Measurements from ENCODE around the gene DNMT1.
"Not testable (repeated sequence)": the region's sequence is repeated elsewhere in the genome, so short reads cannot be mapped to it uniquely, and the experiment has no call there.

The DNMT1 gene

DNA sequence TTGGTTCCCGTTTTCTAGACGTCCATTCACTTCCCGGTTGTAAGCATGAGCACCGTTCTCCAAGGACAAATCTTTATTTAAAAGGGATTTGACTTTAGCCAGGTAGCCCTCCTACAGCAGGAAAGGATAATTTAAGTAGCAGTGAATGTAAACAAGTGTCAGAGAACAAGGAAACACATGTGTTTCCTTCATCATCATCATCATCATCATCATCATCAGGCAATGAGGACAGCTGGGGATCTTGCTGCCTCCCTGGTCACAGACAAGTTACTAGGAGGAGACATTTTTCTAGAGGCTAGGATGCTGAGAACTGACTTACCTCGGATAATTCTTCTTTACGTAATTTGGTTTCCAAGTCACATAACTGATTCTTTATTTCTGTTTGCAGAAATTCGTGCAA, 14.3 kb downstream of the DNMT1 start:
- DNase-seq = no peak

- not testable (repeated sequence) for DNase-seq
Measured at GRCh38 chr19:10180024-10180423, 14.7 kb downstream of the DNMT1 start.

- DNase-seq = no peak
Measured at GRCh38 chr19:10173527-10173926, 21.2 kb downstream of the DNMT1 start.

GRCh38 chr19:10168386-10168948, 26.3 kb downstream of the DNMT1 start:
- no peak for DNase-seq

DNA sequence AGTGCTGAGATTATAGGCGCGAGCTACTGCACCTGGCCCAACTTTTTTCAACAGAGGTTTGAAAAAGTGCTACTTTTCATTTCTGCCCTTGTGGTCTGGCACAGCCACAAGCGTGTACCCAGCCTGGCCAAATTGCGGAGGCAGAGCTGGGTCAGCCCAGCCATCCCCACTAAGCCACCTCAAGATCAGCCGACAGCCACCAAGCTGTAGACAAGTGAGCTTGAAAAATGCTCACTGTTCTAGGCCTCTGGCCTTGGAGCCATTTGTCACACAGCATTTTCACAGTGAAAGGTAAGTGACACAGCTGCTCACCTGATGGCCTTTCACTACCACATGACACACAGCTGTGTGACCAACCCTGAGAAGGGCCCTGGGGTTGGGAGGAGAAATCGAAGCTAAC, 27.3 kb downstream of the DNMT1 start:
- DNase-seq = no peak

DNA sequence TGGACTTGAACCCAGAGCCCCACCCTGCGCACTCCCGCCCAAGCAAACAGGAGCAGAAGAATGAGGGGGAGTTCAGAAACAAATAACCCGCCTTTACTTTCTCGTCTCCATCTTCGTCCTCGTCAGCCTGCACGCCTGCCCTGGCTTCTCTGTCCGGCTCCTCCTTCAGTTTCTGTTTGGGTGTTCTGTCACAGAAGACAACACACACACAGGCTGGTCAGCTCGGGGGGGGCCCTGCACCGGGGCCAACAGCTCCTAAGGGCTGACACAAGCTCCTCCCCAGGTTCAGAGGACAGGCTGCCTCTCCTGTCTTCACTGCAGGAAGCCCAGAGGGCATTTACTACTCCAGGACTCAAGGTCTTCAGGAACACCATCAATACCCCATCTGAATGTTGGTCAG, 28.3 kb downstream of the DNMT1 start:
- DNase-seq = not testable (repeated sequence)

GRCh38 chr19:10166046-10166445, 28.7 kb downstream of the DNMT1 start:
- DNase-seq = no peak

GRCh38 chr19:10163536-10163935, 31.2 kb downstream of the DNMT1 start:
- DNase-seq = no peak

- no peak for DNase-seq
Measured at GRCh38 chr19:10159610-10160009, 35.1 kb downstream of the DNMT1 start.

GRCh38 chr19:10158485-10158884, 36.3 kb downstream of the DNMT1 start:
- DNase-seq = no peak

DNA sequence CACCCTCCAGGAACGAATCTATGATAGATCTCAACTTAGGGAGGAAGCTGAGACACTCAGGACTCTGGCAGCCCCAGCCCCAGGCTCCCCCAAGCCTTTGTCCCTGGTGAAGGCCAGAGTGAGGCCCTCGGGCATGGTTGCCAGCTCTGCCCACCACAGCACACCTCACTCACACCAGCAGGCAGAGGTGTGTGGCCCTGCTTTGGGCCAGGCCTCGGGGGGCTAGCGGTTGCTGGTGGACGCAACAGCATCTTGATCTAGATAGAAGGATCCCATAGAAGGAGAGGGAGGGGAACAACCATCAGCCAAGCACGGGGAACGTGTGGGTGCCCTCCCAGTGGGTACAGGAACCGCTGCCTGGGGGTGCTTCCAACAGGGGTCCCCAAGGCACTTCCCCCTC, 36.7 kb downstream of the DNMT1 start:
- DNase-seq = no peak

DNA sequence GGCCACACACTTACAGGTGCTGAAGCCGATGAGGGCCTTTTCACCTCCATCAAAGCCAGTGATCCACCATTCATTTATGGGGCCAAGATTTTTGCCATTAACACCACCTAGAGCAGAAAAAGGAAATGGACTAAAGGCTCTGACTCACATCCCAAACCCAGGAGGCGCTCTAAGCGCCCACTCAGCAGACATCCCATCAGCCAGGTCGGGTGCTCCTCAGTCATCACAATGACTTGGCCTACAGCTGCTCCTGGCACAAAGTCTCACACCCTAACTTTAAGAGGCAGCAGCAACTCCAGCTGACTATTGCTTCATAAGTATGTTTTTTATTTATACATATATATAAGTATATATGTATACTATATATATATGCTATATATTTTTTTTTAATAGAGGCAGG, 38.9 kb downstream of the DNMT1 start:
- no peak for DNase-seq

DNA sequence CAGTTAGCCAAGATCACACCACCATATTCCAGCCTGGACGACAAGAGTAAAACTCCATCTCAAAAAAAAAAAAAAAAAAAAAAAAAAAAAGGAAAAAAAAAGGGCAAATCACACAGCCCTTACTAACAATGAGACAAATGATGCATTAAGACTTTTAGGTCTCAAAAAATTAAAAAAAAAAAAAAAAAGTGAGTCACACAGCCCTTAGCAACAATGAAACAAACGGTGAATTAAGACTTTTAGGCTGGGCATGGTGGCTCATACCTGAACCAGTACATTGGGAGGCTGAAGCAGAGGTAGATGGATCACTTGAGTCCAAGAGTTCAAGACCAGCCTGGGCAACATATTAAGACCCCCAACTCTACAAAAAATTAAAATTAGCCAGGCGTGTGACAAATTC, 42.7 kb downstream of the DNMT1 start:
- DNase-seq = no peak

- no peak for DNase-seq
Measured at GRCh38 chr19:10151521-10151920, 43.2 kb downstream of the DNMT1 start.

DNA sequence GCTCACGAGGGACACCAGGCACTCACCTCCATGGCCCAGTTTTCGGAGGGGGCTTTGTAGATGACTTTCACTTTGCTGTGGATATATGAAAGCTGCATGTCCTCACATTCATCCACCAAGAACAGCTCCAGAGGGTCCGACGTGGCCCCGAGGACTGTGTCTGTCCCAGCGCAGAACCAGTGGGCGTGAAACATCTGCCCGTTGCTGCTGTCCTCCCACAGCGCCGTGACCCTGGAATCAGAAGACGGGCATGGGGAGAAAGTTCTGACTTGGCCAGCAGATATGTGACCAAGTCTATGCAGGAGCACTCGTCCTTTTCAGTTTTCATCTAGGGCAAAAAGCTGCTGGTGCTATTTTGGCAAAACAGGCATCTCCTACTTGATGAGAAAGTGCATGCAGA, 45.3 kb downstream of the DNMT1 start:
- no peak for DNase-seq

DNA sequence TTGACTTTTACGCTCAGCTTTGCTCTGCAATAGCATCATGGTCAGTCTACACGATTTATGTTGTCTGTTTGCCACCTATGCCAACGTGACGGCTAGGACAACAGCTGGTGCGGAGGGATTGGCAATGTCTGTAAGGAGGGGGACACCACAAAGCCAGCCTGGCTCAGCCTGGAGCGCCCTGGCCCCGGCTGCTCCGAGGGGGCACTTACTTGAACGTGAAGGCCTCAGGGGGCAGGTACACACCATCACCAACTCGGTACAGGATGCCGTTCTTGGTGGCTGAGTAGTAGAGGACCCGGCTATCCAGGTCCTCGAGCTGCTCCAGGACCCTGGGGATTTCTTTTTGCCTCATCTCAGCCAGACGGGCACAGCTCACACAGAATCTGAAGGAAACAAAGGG, 48.6 kb downstream of the DNMT1 start:
- DNase-seq = no peak

- no peak for DNase-seq
Measured at GRCh38 chr19:10145031-10145430, 49.7 kb downstream of the DNMT1 start.

DNA sequence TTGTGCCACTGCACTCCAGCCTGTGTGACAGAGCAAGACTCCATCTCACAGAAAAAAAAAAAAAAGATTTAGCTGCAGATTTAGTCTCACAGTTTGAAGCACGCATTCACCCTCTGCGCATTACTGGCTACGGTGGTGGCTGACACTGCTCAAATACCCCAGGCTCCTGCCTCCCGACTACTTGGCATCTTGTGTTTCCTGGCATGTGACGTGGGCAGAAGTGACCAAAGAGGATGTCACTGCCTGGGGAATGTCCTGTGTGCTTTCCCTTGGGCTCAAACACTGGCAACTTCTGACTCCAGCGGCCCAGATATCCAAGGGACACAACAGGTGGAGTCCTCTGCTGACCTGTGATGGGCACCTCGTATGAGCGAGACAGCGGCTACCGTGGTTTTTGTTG, 50.4 kb downstream of the DNMT1 start:
- DNase-seq = no peak

GRCh38 chr19:10143681-10144080, 51.1 kb downstream of the DNMT1 start:
- DNase-seq = no peak

- peak in 1 of 2 experiments; percentile 18 for DNase-seq
Measured at GRCh38 chr19:10142701-10143375, 51.9 kb downstream of the DNMT1 start.

- no peak for DNase-seq
Measured at GRCh38 chr19:10141973-10142372, 52.8 kb downstream of the DNMT1 start.

GRCh38 chr19:10141479-10141878, 53.3 kb downstream of the DNMT1 start:
- DNase-seq = no peak

DNA sequence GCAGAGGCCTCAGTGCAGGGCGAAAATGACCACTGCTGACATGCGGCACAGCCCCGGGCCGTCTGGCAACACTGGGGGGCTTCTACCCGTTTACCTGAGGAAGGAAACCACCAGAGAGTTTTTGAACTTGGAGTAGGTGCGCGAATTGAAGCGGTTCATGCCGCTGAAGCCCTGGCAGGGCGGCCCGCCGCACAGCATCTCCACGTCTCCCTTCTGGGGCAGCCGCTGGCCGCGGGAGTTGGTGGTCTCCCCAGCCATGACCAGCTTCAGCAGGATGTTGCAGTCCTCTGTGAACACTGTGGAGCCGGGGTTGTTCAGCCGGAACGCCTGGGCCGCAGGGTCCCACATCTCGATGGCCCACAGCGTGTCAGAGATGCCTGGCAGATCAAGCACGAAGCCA, 54.8 kb downstream of the DNMT1 start:
- DNase-seq = no peak

- DNase-seq = no peak
Measured at GRCh38 chr19:10138879-10139795, 55.6 kb downstream of the DNMT1 start.
